Esophagus mucosa (tissue), 1 donor: ENCODE measurements around the gene STEAP1. TPM values are rescaled to one million over a fixed set of nuclear protein-coding genes. Genes with fewer than 3 reads are reported as not detected.

Experiments
- ATAC-seq: fragments of 200-7000 bp; cut with Tn5 transposase; one replicate; pipeline ENCODE4 v1.9.1; 2020
- total RNA-seq: library from RNA; stranded (reverse); gene quantifications from one replicate; pipeline ENCODE4 v1.2.4, GENCODE V29; 2023
- donor health status: DM: yes; HTN: yes; CAD: no.

The STEAP1 gene
- total RNA-seq, 1 donor from 2014 or later = 8.8 TPM

DNA sequence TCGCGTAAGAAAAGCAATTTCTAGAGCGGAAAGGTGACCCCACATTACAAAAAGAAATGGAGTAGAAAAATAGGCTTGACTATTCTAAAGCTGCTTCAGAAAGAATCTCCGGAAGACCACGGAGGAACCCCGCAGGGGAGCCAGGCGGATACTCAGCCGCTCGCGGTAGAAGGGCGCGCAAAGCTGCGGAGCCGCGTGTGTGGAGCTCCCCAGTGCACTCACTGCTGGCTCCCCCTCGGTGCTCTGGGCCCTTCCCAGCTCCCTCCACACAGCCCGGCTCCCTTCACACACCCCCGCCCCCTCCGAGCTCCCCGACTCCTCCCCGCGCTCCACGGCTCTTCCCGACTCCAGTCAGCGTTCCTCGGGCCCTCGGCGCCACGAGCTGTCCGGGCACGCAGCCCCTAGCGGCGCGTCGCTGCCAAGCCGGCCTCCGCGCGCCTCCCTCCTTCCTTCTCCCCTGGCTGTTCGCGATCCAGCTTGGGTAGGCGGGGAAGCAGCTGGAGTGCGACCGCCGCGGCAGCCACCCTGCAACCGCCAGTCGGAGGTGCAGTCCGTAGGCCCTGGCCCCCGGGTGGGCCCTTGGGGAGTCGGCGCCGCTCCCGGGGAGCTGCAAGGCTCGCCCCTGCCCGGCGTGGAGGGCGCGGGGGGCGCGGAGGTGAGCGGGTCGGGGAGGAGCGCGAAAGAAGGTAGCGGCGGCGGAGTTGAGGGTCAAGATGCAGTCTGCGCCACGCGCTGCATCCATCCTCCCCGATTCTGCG lies 57.3 kb downstream of the STEAP1 start, which contains the start of gene STEAP2:
Gene STEAP2 (plus strand): TSS at position 350 of the 758 bp plus-strand sequence. CDS start 13,343 bp downstream, outside the sequence.
- ATAC-seq = peak; percentile 99

DNA sequence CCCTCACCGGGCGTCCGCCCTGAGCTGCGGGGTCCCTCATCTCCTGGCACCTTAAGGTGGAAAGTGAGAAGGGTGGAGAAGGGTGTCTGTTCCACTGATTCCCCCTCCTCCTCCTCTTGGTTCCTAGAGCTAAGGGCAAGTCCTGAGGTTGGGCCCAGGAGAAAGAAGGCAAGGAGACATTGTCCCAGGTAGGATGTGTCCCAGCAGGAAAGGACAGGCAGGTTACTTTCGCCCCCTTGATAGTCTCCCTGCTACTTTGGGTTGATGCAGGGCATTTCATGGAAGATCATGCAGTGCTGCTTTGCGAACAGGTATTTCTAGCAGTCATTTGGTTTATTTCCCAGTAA lies 57.9 kb downstream of the STEAP1 start:
- ATAC-seq = no peak

DNA sequence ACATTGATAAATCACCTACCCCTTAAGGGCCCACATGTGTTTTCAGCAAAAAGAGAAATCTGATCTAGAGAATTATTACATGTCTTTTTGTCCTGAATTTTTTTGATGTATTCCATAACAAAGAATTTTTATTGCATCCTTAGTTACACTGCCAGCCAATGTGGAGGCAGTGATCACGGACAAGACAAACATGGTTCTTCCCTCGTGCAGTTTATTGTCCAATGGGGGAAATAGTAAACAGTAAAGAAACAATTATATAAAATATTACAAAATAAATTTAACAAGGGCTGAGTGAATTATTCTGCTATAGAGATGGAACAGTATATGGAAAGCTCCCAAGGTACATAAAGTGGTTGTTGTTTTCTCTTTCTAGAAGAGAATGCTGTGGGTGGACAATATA lies 59.3 kb downstream of the STEAP1 start:
- no peak for ATAC-seq

Other genes with a start within 250 kb of the STEAP1 start
- 2.4 TPM for gene STEAP2, start 57.3 kb downstream of the STEAP1 start, total RNA-seq
- 1.1 TPM for gene CFAP69, start 90.7 kb downstream of the STEAP1 start, total RNA-seq
- not detected for gene FAM237B, start 166.8 kb downstream of the STEAP1 start, total RNA-seq
- 18.8 TPM for gene GTPBP10, start 192.2 kb downstream of the STEAP1 start, total RNA-seq
- 20.7 TPM for gene CLDN12, start 249.0 kb downstream of the STEAP1 start, total RNA-seq